K562 (cell line): ENCODE measurements around the gene MTF1. TPM values are rescaled to one million over a fixed set of nuclear protein-coding genes. Genes with fewer than 3 reads are reported as not detected.

Source experiments
- ETS1 ChIP-seq: conservative IDR thresholded peaks from 2 replicates; pipeline ENCODE4 v1.6.1; 2011; ENCODE audit warnings: low read depth, mild to moderate bottlenecking, low read length; ENCODE audit not compliant: control insufficient read depth
- GABPB1 ChIP-seq: sonication (generic); formaldehyde crosslinking; IDR thresholded peaks from 2 replicates; pipeline ENCODE4 v1.8.0; 2022; ENCODE audit warnings: mild to moderate bottlenecking, missing genetic modification reagents
- HNRNPLL ChIP-seq: fragments of 200-400 bp; formaldehyde crosslinking; IDR thresholded peaks from 2 replicates; pipeline ENCODE4 v1.6.1; 2017; ENCODE audit warnings: low read length, low read depth, mild to moderate bottlenecking; ENCODE audit not compliant: poor library complexity, severe bottlenecking
- MBD1 ChIP-seq: fragments of 250-450 bp; sonication (Bioruptor Pico); IDR thresholded peaks from 2 replicates; pipeline ENCODE4 v1.8.0; 2022; ENCODE audit warnings: inconsistent platforms
- MTA3 ChIP-seq: fragments of 450-650 bp; formaldehyde crosslinking; IDR thresholded peaks from 2 replicates; pipeline ENCODE4 v1.6.1; 2017; ENCODE audit warnings: mild to moderate bottlenecking, borderline replicate concordance
- MXD1 ChIP-seq: fragments of 250-450 bp; sonication (Bioruptor Pico); IDR thresholded peaks from 2 replicates; pipeline ENCODE4 v1.8.0; 2021; ENCODE audit warnings: borderline replicate concordance, mild to moderate bottlenecking, moderate library complexity; ENCODE audit not compliant: poor library complexity, severe bottlenecking
- MYC ChIP-seq, 2 experiments: fragments of 250-450 bp in 1 of 2; sonication (Bioruptor Pico) in 1 of 2; IDR thresholded peaks; 2 replicates each; pipeline versions ENCODE4 v1.5.1 to v1.6.1; 2012 to 2021; ENCODE audit warnings: low read depth in 2 of 2, borderline replicate concordance in 1 of 2, improper control_type of control experiment in 1 of 2, low read length in 1 of 2, mild to moderate bottlenecking in 1 of 2, moderate library complexity in 1 of 2
- NFYB ChIP-seq: IDR thresholded peaks from 2 replicates; pipeline ENCODE4 v1.6.1; 2011; ENCODE audit warnings: mild to moderate bottlenecking, moderate library complexity; ENCODE audit not compliant: insufficient read length; ENCODE audit errors: extremely low read depth
- PTBP1 ChIP-seq: fragments of 200-400 bp; formaldehyde crosslinking; IDR thresholded peaks from 2 replicates; pipeline ENCODE4 v1.6.1; 2017; ENCODE audit warnings: low read depth, low read length
- RFX5 ChIP-seq: IDR thresholded peaks from 2 replicates; pipeline ENCODE4 v1.6.1; 2011; ENCODE audit warnings: low read depth, mild to moderate bottlenecking, improper control_type of control experiment, low read length
- RNF2 ChIP-seq: sonication (generic); IDR thresholded peaks from 2 replicates; pipeline ENCODE4 v1.6.1; 2016
- TCFL5 ChIP-seq: fragments of 250-450 bp; sonication (Bioruptor Pico); conservative IDR thresholded peaks from 2 replicates; pipeline ENCODE4 v1.6.1; 2021; ENCODE audit warnings: mild to moderate bottlenecking, moderate library complexity, matching md5 sums
- ZBTB40 ChIP-seq, 2 experiments: fragments of 450-650 bp in 1 of 2; sonication (generic) in 1 of 2; formaldehyde crosslinking in 1 of 2; IDR thresholded peaks; 2 replicates each; pipeline versions ENCODE4 v1.7.1 to v1.9.0; 2016 to 2022; ENCODE audit warnings: inconsistent platforms in 1 of 2, mild to moderate bottlenecking in 1 of 2, missing genetic modification reagents in 1 of 2
- polyA plus RNA-seq, 8 experiments: library from polyadenylated mRNA; depleted of rRNA in 4 of 8; stranded (reverse) in 5 of 8; unstranded in 3 of 8; fragments of >200 nt; fragmentation: Nextera tagmentation in 2 of 8; fragmentation: Illumina TruSeq in 1 of 8; extraction: Ambion mirVana in 2 of 8; extraction: Trizol in 1 of 8; gene quantifications; 2 replicates each; pipeline versions ENCODE4 v1.2.1 to v1.2.3, GENCODE V29; 2011 to 2014; ENCODE audit warnings: inconsistent platforms in 1 of 8, missing spikeins in 1 of 8
- total RNA-seq, 7 experiments: library from RNA; depleted of rRNA in 6 of 7; stranded (reverse); fragments of >200 nt in 6 of 7; fragmentation: Illumina TruSeq in 2 of 7; extraction: Trizol in 2 of 7; gene quantifications; 2 replicates each; pipeline versions ENCODE4 v1.2.1 to v1.2.3, GENCODE V29; 2011 to 2021; ENCODE audit warnings: low replicate concordance in 1 of 7

The MTF1 gene
- total and polyA plus RNA-seq, 9 of the 15 experiments (the other 6 are each of a cell fraction or from before 2014, with no cell fraction given): 1.1 to 12.2 (median 4.3) TPM

- no peak for TF ChIP-seq MBD1
- TF ChIP-seq TCFL5 (CRISPR knock-in tag): no peak
- peak; percentile 87 for TF ChIP-seq ETS1
- peak; percentile 81; the same call in 1 of the 2 replicates for TF ChIP-seq GABPB1 (CRISPR knock-in tag)
- TF ChIP-seq RNF2: no peak
- TF ChIP-seq RFX5: no peak
- no peak for TF ChIP-seq PTBP1
- TF ChIP-seq MTA3: no peak
- peak; percentile 51; the same call in 1 of the 2 replicates for TF ChIP-seq ZBTB40 (IDR thresholded peaks at IDR 0.05)
- peak; percentile 57; the same call in 1 of the 2 replicates for TF ChIP-seq ZBTB40 (CRISPR knock-in tag; IDR thresholded peaks at IDR 0.05)
- peak; percentile 62 for TF ChIP-seq HNRNPLL
- no peak for TF ChIP-seq MYC (IDR thresholded peaks at IDR 0.05; ENCODE audit: low read depth, low read length)
- no peak for TF ChIP-seq MYC (CRISPR knock-in tag; IDR thresholded peaks at IDR 0.05; ENCODE audit: borderline replicate concordance, low read depth)
- TF ChIP-seq NFYB: no peak
- no peak for TF ChIP-seq MXD1 (CRISPR knock-in tag)
These were observed 63.9 kb downstream of the MTF1 start (continued) for GRCh38 chr1:37795340-37796125.
